Activated CD4-positive, alpha-beta T cell treated with anti-CD3 and anti-CD28 coated beads, Interleukin-2, amount 50 U/mL, for 16 hours (primary cell): ENCODE results near the gene TTC12.
"Not testable (repeated sequence)": the region's sequence is repeated elsewhere in the genome, so short reads cannot be mapped to it uniquely, and the experiment has no call there.

ENCODE experiments used
- DNase-seq: peaks from one replicate; pipeline ENCODE4 v3.0.0-alpha.2; 2020

TTC12 gene

DNA sequence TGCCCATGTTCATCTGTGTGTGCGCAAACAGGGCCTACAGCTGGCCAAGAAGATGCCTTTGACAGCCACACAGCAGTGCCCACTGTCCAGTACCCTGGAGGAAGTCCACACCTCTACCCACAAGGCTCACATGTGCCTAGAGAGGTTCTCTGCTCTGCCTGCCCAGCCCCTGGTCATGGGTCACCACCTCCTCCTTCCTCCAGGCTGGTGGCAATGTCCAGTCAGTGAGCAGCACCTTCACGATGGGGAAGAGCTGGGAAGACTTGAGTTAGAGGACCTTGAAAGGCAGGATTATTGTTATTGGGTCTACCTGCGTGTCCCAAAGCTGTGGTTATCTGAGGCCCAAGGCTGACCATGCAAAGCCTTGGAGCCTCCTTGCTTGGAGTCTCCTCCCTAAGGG, 28.4 kb upstream of the TTC12 start:
- DNase-seq = no peak

DNA sequence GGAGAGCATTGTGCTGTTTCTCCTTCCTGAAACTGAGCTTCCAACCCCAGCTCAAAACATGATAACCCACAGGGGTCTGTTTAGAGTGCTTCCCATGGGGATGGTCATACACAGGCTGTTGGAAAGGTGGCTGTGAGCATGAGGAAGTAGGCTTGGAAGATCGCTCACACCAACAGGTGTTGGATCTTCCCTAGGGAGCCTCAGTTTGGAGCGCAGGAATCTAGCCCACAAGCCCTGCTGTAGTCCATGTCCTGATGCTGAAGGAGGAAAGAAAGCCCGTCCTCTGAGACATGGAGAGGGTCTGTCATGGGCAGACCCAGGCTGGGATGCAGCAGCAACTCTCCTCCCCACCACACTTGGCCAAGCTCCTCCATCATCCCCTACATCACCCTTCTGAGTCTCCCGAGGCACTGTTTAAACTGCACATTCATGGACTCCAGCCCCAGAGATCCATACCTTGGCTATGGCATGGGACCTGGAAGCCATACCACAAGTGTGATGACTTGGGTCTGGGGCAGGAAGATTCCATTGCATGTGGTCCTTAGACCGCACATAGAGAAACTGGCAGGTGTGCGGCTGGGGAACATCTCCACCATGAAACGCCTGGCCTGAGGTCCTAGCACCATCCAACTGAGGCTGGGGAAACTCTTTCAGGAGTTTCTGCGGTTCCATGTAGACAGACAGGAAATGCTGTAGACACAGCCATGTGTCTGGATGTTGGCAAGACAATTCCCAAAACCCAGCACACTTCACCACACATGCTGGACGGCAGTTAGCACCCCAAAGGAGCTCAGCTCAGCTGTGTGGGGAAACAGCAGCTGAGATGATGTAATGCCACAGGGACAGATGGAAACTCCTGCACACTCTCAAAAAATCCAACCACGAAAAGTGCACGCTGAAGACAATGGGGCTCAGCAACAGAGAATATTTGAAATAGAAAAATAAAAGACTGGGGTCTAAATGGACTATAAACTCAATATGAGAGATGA, 27.6 kb upstream of the TTC12 start:
- no peak for DNase-seq

- no peak for DNase-seq
Observed at GRCh38 chr11:113287801-113288200, 26.6 kb upstream of the TTC12 start.

DNA sequence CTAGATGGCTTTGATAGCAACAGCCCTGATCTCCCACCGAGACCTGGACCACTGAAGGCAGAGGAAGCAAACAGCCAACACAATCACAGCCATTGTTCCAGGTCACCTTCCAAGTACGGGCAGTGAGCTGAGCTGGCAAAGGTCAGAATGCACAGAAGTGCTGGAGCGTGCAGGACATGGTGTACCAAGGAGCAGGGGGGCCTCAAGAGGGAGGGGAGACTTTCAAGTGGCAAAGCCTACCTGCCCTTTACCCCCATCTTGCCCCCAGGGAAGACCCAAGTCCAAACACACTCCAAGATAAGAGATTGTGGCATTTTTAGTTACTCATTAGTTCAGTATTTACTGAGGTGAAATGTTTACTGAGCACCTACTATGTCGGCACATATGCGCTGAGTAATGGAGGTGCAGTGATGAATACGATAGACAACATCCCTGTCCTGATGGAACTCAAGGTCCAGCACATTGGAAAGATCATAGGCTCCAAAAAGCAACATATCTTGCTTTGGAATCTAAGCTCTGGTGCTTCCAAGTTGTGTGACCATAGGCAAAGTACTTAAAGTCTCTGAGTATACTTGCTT, 26.0 kb upstream of the TTC12 start:
- DNase-seq = no peak

GRCh38 chr11:113289431-113290187, 24.8 kb upstream of the TTC12 start:
- DNase-seq = peak; percentile 60

DNA sequence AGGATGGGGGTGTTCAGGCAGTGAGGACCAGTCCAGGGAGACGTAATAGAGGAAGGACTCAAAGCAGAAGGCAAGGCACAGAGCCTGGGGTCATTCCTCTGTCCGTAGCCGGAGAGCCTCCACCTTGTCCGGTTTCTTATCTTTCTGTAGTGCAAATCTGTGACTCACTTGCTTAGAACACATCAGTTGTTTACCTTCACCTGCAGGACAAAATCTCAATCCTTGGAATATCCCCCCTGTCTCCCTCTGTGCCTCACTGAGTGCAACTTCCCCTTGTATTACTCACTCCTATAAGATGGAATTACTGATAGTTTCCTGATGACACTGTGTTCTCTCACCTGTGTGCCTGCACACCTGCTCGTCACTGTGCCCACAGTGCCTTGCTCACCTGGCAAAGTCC, 20.4 kb upstream of the TTC12 start:
- no peak for DNase-seq

GRCh38 chr11:113295993-113296392, 18.4 kb upstream of the TTC12 start:
- no peak for DNase-seq

- no peak for DNase-seq
Observed at GRCh38 chr11:113296447-113297205, 17.8 kb upstream of the TTC12 start.

GRCh38 chr11:113298496-113298895, 15.9 kb upstream of the TTC12 start:
- DNase-seq = not testable (repeated sequence)

- no peak for DNase-seq
Observed at GRCh38 chr11:113304916-113305315, 9.5 kb upstream of the TTC12 start.

DNA sequence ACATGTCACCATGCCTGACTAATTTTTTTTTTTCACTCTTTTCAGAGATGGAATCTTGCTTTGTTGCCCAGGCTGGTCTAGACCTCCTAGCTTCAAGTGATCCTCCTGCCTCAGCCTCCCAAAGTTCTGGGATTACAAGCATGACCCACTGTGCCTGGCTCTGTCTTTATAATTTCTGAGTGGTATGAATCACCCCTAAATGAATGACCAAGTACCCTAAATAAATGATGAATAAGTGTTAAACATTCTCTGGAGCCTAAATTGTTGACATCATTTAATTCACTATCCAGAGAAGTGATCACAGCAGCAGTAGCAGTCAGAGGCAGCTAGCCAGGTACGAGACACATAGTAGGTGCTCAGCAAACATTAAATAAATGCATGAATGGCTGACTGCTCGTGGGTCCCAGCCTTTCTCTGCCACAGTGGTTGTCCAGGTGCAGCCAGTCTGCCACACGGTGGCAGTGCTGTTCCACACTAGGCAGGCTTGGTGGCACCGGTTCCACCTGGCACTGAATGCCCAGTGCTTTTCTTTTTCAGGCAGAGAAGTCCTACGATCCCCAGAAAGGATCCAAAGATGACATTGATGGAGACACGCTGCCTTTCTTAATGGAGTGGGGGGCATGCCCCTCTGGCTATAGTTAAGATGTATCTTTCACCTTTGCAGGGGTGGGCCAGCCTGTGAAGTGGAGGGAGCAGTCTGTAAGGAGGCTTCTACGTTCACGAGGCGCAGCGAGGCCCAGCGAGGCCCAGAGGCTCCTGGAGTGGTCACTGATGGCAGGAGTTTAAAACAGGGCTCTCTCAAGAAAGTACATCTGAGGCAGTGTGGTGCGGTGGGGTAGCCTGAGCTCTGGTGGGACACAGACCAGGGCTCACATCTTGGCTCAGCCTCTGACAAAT, 8.7 kb upstream of the TTC12 start:
- DNase-seq = peak; percentile 79

DNA sequence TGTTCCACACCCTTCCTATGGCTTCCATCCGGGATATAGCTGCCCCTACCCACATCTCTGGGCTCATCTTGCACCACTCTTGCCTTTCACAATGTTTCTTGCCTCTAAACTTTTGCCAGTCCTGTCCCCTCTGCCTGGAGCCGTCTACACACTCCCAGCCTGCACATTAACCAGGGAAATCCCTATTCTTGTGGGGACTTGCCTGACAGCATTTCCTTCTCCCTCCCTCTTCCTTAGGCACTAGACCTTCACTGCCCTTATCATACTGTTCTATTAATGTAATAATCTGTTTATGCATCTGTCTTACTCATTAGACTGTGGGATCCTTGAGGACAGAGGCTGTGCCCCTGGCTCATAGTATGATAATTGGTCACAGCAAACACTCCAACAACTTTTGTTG, 5.8 kb upstream of the TTC12 start:
- DNase-seq = no peak

- no peak for DNase-seq
Observed at GRCh38 chr11:113311536-113311935, 2.8 kb upstream of the TTC12 start.

- DNase-seq = no peak
Observed at GRCh38 chr11:113313601-113314000, 782 bp upstream of the TTC12 start.

- no peak for DNase-seq
Observed at GRCh38 chr11:113314065-113314388, 356 bp upstream of the TTC12 start.

DNA sequence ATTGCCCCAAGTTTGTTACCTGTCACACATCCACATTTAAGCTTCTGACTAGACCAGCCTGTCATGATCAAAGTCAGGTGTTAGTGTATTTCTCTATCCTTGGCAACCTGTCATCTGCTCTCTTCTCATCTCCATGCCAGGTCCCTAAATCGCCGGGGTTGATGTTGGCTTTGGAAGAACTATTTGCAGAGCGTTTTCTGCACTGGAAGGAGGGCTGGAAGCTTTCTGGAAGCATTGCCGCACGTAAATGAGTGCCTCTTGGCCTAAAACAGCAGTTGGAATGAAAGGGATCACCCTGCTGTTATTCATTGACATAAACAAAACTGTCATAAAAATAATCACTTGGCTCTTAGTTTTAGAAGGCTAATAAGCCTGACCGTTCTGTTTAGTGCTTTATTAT, 1.4 kb downstream of the TTC12 start:
- no peak for DNase-seq

GRCh38 chr11:113316256-113316655, 1.9 kb downstream of the TTC12 start:
- DNase-seq = no peak

- no peak for DNase-seq
Observed at GRCh38 chr11:113317339-113317738, 3.0 kb downstream of the TTC12 start.

DNA sequence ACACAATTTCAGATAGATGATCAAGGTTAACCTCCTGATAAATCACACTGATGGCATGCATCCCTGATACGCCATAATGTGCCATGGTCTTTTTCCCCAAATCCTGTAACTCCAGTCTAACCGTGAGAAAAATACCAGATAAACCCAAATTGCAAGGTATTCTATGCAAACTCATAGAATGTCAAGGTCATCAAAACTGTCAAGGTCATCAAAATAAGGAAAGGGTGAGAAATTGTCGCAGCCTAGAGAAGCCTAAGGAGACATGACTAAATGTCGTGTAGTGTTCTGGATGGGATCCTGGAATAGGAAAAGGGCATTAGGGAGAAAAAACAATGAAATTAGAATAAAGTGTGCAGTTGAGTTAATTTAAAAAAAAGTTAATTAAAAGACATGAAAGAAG, 4.7 kb downstream of the TTC12 start:
- no peak for DNase-seq

DNA sequence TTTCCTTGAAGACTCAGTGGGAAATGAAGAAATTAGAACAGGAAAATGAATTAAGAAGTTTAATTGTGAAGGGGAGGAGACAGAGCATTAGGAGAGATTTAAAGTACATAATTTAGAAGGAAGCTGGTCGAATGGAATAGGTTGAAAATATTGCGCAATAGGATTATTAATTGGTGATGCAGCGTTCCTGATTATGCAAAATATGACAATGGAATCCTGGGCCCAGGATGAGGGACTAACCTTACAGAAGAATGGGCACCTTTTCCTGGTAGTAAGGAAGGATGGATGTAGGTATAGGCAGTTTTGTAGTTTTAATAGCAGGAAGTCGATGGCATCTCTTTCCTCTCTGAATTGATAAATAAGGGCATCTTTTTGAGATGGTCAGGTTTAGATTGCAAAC, 7.8 kb downstream of the TTC12 start:
- DNase-seq = no peak

DNA sequence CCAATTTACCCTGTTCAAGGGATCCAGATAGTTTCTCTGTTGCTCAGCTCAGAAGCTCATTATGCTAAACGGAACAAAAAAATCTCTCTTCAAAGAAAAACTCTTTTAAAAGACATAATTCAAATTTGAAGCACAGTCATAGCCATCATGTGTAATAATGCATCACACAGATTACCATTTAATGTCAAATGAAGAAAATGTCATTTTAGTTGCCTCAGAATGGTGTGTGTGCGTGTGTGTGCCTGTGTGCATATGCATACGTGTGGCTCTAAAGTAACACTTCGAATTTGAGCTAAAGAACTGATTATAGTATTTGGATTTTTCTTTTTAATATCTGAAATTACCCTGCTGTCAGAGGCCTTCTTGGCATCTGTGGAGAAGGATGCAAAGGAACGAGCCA, 9.9 kb downstream of the TTC12 start:
- no peak for DNase-seq

DNA sequence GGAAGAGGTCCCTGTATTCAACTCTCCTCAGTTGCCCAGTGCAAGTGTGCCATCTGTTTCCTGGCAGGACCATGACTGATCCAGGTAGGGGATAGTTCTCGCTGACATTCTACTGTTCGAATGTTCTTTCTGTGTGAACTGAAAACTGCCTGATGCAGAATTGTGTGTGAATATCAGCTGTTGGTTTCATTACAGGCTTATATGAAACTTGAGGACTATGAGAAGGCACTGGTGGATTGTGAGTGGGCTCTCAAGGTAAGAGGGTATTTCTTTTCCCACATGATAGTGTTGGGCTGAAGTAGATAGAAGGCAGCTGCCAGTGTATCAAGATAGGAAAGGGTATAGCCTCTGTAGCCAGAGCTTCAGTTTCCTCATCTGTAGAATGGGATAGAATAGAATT, 15.3 kb downstream of the TTC12 start:
- DNase-seq = no peak
